Activated naive CD8-positive, alpha-beta T cell treated with anti-CD3 and anti-CD28 coated beads for 36 hours (primary cell): Measurements from ENCODE around the gene TFEB. TPM values are rescaled to one million over a fixed set of nuclear protein-coding genes. Genes with fewer than 3 reads are reported as not detected.

ENCODE experiments used
- DNase-seq: peaks from one replicate; pipeline ENCODE4 v3.0.0; 2021
- H3K27ac Mint-ChIP-seq: one replicate; pipeline ENCODE4 v1.8.0; 2022; ENCODE audit warnings: mild to moderate bottlenecking, moderate library complexity, mixed read lengths
- H3K27me3 Mint-ChIP-seq: one replicate; pipeline ENCODE4 v1.8.0; 2022; ENCODE audit warnings: mild to moderate bottlenecking, mixed read lengths
- H3K36me3 Mint-ChIP-seq: one replicate; pipeline ENCODE4 v1.8.0; 2021; ENCODE audit warnings: mild to moderate bottlenecking, mixed read lengths
- H3K4me1 Mint-ChIP-seq: one replicate; pipeline ENCODE4 v1.8.0; 2021; ENCODE audit warnings: mixed read lengths
- H3K4me3 Mint-ChIP-seq: one replicate; pipeline ENCODE4 v1.8.0; 2022; ENCODE audit warnings: mild to moderate bottlenecking, moderate library complexity, mixed read lengths
- H3K9me3 Mint-ChIP-seq: one replicate; pipeline ENCODE4 v1.8.0; 2022; ENCODE audit warnings: mixed read lengths
- total RNA-seq, 2 experiments: library from RNA; stranded (reverse); gene quantifications; one replicate each; pipeline ENCODE4 v1.2.3, GENCODE V29; 2021

Gene TFEB
- total RNA-seq, 2 experiments from 2014 or later: 9.3 to 11.5 TPM

- H3K9me3 Mint-ChIP-seq: no peaks in the 10 kb centered on the region
- no peaks in the 10 kb centered on the region for H3K4me1 Mint-ChIP-seq
- H3K27me3 Mint-ChIP-seq: peaks cover 9% of the 10 kb centered on the region
Observed at GRCh38 chr6:41677124-41677921, 58.1 kb downstream of the TFEB start.

GRCh38 chr6:41676431-41676830 lies 59.0 kb downstream of the TFEB start:
- Mint-ChIP-seq H3K36me3 (no peaks in the 10 kb centered on the region), H3K27me3 (peaks cover 12% of the 10 kb centered on the region), H3K4me3 (no peak overlapping the region), H3K4me1 (no peaks in the 10 kb centered on the region), H3K9me3 (no peaks in the 10 kb centered on the region), H3K27ac (no peak overlapping the region)
- DNase-seq: no peak

More at GRCh38 chr6:41677124-41677921, 58.1 kb downstream of the TFEB start:
- no peaks in the 10 kb centered on the region for H3K36me3 Mint-ChIP-seq
- no peak overlapping the region for H3K4me3 Mint-ChIP-seq
- no peak overlapping the region for H3K27ac Mint-ChIP-seq
- no peak for DNase-seq

GRCh38 chr6:41675992-41676391 lies 59.4 kb downstream of the TFEB start:
- no peaks in the 10 kb centered on the region for H3K36me3 Mint-ChIP-seq
- peaks cover 14% of the 10 kb centered on the region for H3K27me3 Mint-ChIP-seq
- no peaks in the 10 kb centered on the region for H3K9me3 Mint-ChIP-seq
- no peak for DNase-seq
- no peak overlapping the region for H3K4me3 Mint-ChIP-seq
- H3K27ac Mint-ChIP-seq: no peak overlapping the region
- H3K4me1 Mint-ChIP-seq: no peaks in the 10 kb centered on the region

GRCh38 chr6:41675176-41675775 lies 60.1 kb downstream of the TFEB start:
- Mint-ChIP-seq H3K27me3 (peaks cover 17% of the 10 kb centered on the region), H3K4me1 (no peaks in the 10 kb centered on the region), H3K4me3 (no peak overlapping the region), H3K9me3 (no peaks in the 10 kb centered on the region), H3K27ac (no peak overlapping the region), H3K36me3 (no peaks in the 10 kb centered on the region)
- no peak for DNase-seq

GRCh38 chr6:41674231-41675000 lies 61.0 kb downstream of the TFEB start:
- no peaks in the 10 kb centered on the region for H3K9me3 Mint-ChIP-seq
- H3K36me3 Mint-ChIP-seq: no peaks in the 10 kb centered on the region
- H3K4me1 Mint-ChIP-seq: no peaks in the 10 kb centered on the region
- H3K27ac Mint-ChIP-seq: no peak overlapping the region
- DNase-seq: no peak
- peaks cover 17% of the 10 kb centered on the region for H3K27me3 Mint-ChIP-seq
- no peak overlapping the region for H3K4me3 Mint-ChIP-seq

- no peaks in the 10 kb centered on the region for H3K4me1 Mint-ChIP-seq
- H3K36me3 Mint-ChIP-seq: no peaks in the 10 kb centered on the region
- no peaks in the 10 kb centered on the region for H3K9me3 Mint-ChIP-seq
- H3K27me3 Mint-ChIP-seq: peaks cover 23% of the 10 kb centered on the region
- no peak overlapping the region for H3K4me3 Mint-ChIP-seq
- no peak overlapping the region for H3K27ac Mint-ChIP-seq
- no peak for DNase-seq
Observed at GRCh38 chr6:41673704-41674000, 61.8 kb downstream of the TFEB start.

- Mint-ChIP-seq H3K4me3 (no peak overlapping the region), H3K4me1 (no peaks in the 10 kb centered on the region), H3K27ac (no peak overlapping the region), H3K36me3 (no peaks in the 10 kb centered on the region), H3K27me3 (peaks cover 23% of the 10 kb centered on the region), H3K9me3 (no peaks in the 10 kb centered on the region)
- no peak for DNase-seq
Observed at GRCh38 chr6:41672816-41673703, 62.3 kb downstream of the TFEB start.

GRCh38 chr6:41672016-41672415 lies 63.4 kb downstream of the TFEB start:
- no peak for DNase-seq
- Mint-ChIP-seq H3K4me1 (no peaks in the 10 kb centered on the region), H3K9me3 (no peaks in the 10 kb centered on the region), H3K27me3 (peaks cover 23% of the 10 kb centered on the region), H3K36me3 (no peaks in the 10 kb centered on the region), H3K27ac (no peak overlapping the region), H3K4me3 (no peak overlapping the region)

GRCh38 chr6:41671376-41671775 lies 64.0 kb downstream of the TFEB start:
- H3K9me3 Mint-ChIP-seq: no peaks in the 10 kb centered on the region
- peaks cover 23% of the 10 kb centered on the region for H3K27me3 Mint-ChIP-seq
- H3K4me1 Mint-ChIP-seq: no peaks in the 10 kb centered on the region
- DNase-seq: no peak
- no peak overlapping the region for H3K27ac Mint-ChIP-seq
- no peak overlapping the region for H3K4me3 Mint-ChIP-seq
- no peaks in the 10 kb centered on the region for H3K36me3 Mint-ChIP-seq

- H3K27me3 Mint-ChIP-seq: peaks cover 23% of the 10 kb centered on the region
- no peaks in the 10 kb centered on the region for H3K9me3 Mint-ChIP-seq
- no peak overlapping the region for H3K27ac Mint-ChIP-seq
- H3K4me1 Mint-ChIP-seq: no peaks in the 10 kb centered on the region
- H3K4me3 Mint-ChIP-seq: no peak overlapping the region
- DNase-seq: no peak
- H3K36me3 Mint-ChIP-seq: no peaks in the 10 kb centered on the region
Observed at GRCh38 chr6:41670703-41671360, 64.6 kb downstream of the TFEB start.

GRCh38 chr6:41668968-41669367 lies 66.4 kb downstream of the TFEB start:
- Mint-ChIP-seq H3K4me3 (no peak overlapping the region), H3K36me3 (no peaks in the 10 kb centered on the region), H3K4me1 (no peaks in the 10 kb centered on the region), H3K27ac (no peak overlapping the region), H3K9me3 (no peaks in the 10 kb centered on the region), H3K27me3 (peaks cover 17% of the 10 kb centered on the region)
- no peak for DNase-seq

- no peak overlapping the region for H3K4me3 Mint-ChIP-seq
- H3K36me3 Mint-ChIP-seq: no peaks in the 10 kb centered on the region
- peaks cover 20% of the 10 kb centered on the region for H3K27me3 Mint-ChIP-seq
- H3K4me1 Mint-ChIP-seq: no peaks in the 10 kb centered on the region
- no peak overlapping the region for H3K27ac Mint-ChIP-seq
- no peak for DNase-seq
- no peaks in the 10 kb centered on the region for H3K9me3 Mint-ChIP-seq
Observed at GRCh38 chr6:41667195-41667594, 68.2 kb downstream of the TFEB start.

GRCh38 chr6:41664271-41664670 lies 71.1 kb downstream of the TFEB start:
- DNase-seq: no peak
- H3K27ac Mint-ChIP-seq: no peak overlapping the region
- no peak overlapping the region for H3K4me3 Mint-ChIP-seq
- H3K36me3 Mint-ChIP-seq: no peaks in the 10 kb centered on the region
- H3K4me1 Mint-ChIP-seq: no peaks in the 10 kb centered on the region
- H3K27me3 Mint-ChIP-seq: peaks cover 20% of the 10 kb centered on the region
- no peaks in the 10 kb centered on the region for H3K9me3 Mint-ChIP-seq

GRCh38 chr6:41663568-41663967 lies 71.8 kb downstream of the TFEB start:
- no peaks in the 10 kb centered on the region for H3K36me3 Mint-ChIP-seq
- no peak overlapping the region for H3K4me3 Mint-ChIP-seq
- H3K9me3 Mint-ChIP-seq: no peaks in the 10 kb centered on the region
- H3K4me1 Mint-ChIP-seq: no peaks in the 10 kb centered on the region
- no peak overlapping the region for H3K27ac Mint-ChIP-seq
- peaks cover 15% of the 10 kb centered on the region for H3K27me3 Mint-ChIP-seq
- no peak for DNase-seq
